ENCODE measurements around the gene CREM. TPM values are rescaled to one million over a fixed set of nuclear protein-coding genes. Genes with fewer than 3 reads are reported as not detected.

CREM gene
- total and polyA plus RNA-seq, 2 donors from 2014 or later: 41.3 to 43.9 TPM

- intact Hi-C loops (cut with DNase I): no loop called here
- H3K9ac ChIP-seq (ENCODE audit: low read length in 3 of 3): no peak overlapping the region
- no peaks in the 10 kb centered on the region for H3K27me3 ChIP-seq (ENCODE audit: control insufficient read depth, insufficient read depth, low read length)
- H3K4me3 ChIP-seq (ENCODE audit: low read length in 3 of 3): no peak overlapping the region
- H3K36me3 ChIP-seq (ENCODE audit: control insufficient read depth in 2 of 3, insufficient read depth in 3 of 3, low read length in 3 of 3): no peaks in the 10 kb centered on the region
- no peak overlapping the region for H3K27ac ChIP-seq (ENCODE audit: low read depth in 2 of 2, low read length in 2 of 2)
- DNase-seq (no peak), FAIRE-seq (no peak)
- H3K9me3 ChIP-seq (ENCODE audit: control insufficient read depth in 2 of 3, insufficient read depth in 1 of 3, low read length in 3 of 3): no peaks in the 10 kb centered on the region
- no peaks in the 10 kb centered on the region for H3K4me1 ChIP-seq (ENCODE audit: control insufficient read depth in 2 of 3, insufficient read depth in 2 of 3, low read depth in 1 of 3, low read length in 3 of 3)
- no peak for TF ChIP-seq CTCF (IDR thresholded peaks at IDR 0.05; ENCODE audit: borderline replicate concordance, extremely low read depth, insufficient read depth)
Measured at GRCh38 chr10:35097510-35097909, 29.1 kb upstream of the CREM start.

GRCh38 chr10:35103882-35104281 lies 22.8 kb upstream of the CREM start:
- no peak for DNase-seq
- no peak for TF ChIP-seq CTCF (IDR thresholded peaks at IDR 0.05; ENCODE audit: borderline replicate concordance, extremely low read depth, insufficient read depth)

GRCh38 chr10:35112571-35112970 lies 14.1 kb upstream of the CREM start:
- H3K4me3 ChIP-seq (ENCODE audit: low read length in 3 of 3): no peak overlapping the region
- H3K9me3 ChIP-seq (ENCODE audit: control insufficient read depth in 2 of 3, insufficient read depth in 1 of 3, low read length in 3 of 3): no peaks in the 10 kb centered on the region
- no peak overlapping the region for H3K9ac ChIP-seq (ENCODE audit: low read length in 3 of 3)
- intact Hi-C loops (cut with DNase I): no loop called here
- no peak overlapping the region for H3K27ac ChIP-seq (ENCODE audit: low read depth in 2 of 2, low read length in 2 of 2)
- no peaks in the 10 kb centered on the region for H3K4me1 ChIP-seq (ENCODE audit: control insufficient read depth in 2 of 3, insufficient read depth in 2 of 3, low read depth in 1 of 3, low read length in 3 of 3)
- no peak for FAIRE-seq
- H3K36me3 ChIP-seq (ENCODE audit: control insufficient read depth in 2 of 3, insufficient read depth in 3 of 3, low read length in 3 of 3): no peaks in the 10 kb centered on the region
- H3K27me3 ChIP-seq (ENCODE audit: control insufficient read depth, insufficient read depth, low read length): no peaks in the 10 kb centered on the region
- no peak for TF ChIP-seq CTCF (IDR thresholded peaks at IDR 0.05; ENCODE audit: borderline replicate concordance, extremely low read depth, insufficient read depth)
- DNase-seq: no peak

More at GRCh38 chr10:35103882-35104281, 22.8 kb upstream of the CREM start:
- Histone ChIP-seq H3K27me3 (ENCODE audit: control insufficient read depth, insufficient read depth, low read length) (no peaks in the 10 kb centered on the region), H3K9me3 (ENCODE audit: control insufficient read depth in 2 of 3, insufficient read depth in 1 of 3, low read length in 3 of 3) (no peaks in the 10 kb centered on the region), H3K9ac (ENCODE audit: low read length in 3 of 3) (no peak overlapping the region), H3K4me3 (ENCODE audit: low read length in 3 of 3) (no peak overlapping the region), H3K27ac (ENCODE audit: low read depth in 2 of 2, low read length in 2 of 2) (no peak overlapping the region), H3K36me3 (ENCODE audit: control insufficient read depth in 2 of 3, insufficient read depth in 3 of 3, low read length in 3 of 3) (no peaks in the 10 kb centered on the region), H3K4me1 (ENCODE audit: control insufficient read depth in 2 of 3, insufficient read depth in 2 of 3, low read depth in 1 of 3, low read length in 3 of 3) (no peaks in the 10 kb centered on the region)
- FAIRE-seq: no peak
- intact Hi-C loops (cut with DNase I): no loop called here

GRCh38 chr10:35119378-35119777 lies 7.3 kb upstream of the CREM start:
- intact Hi-C loops (cut with DNase I): no loop called here
- FAIRE-seq: no peak
- no peak overlapping the region for H3K9ac ChIP-seq (ENCODE audit: low read length in 3 of 3)
- no peak overlapping the region for H3K4me3 ChIP-seq (ENCODE audit: low read length in 3 of 3)
- DNase-seq: no peak
- H3K27ac ChIP-seq (ENCODE audit: low read depth in 2 of 2, low read length in 2 of 2): no peak overlapping the region
- no peaks in the 10 kb centered on the region for H3K36me3 ChIP-seq (ENCODE audit: control insufficient read depth in 2 of 3, insufficient read depth in 3 of 3, low read length in 3 of 3)
- TF ChIP-seq CTCF (IDR thresholded peaks at IDR 0.05; ENCODE audit: borderline replicate concordance, extremely low read depth, insufficient read depth): no peak
- no peaks in the 10 kb centered on the region for H3K27me3 ChIP-seq (ENCODE audit: control insufficient read depth, insufficient read depth, low read length)
- no peaks in the 10 kb centered on the region for H3K4me1 ChIP-seq (ENCODE audit: control insufficient read depth in 2 of 3, insufficient read depth in 2 of 3, low read depth in 1 of 3, low read length in 3 of 3)
- no peaks in the 10 kb centered on the region for H3K9me3 ChIP-seq (ENCODE audit: control insufficient read depth in 2 of 3, insufficient read depth in 1 of 3, low read length in 3 of 3)
